HUES64 (cell line): Measurements from ENCODE around the gene HGFAC.

ENCODE experiments used
- H3K27ac ChIP-seq: 2 replicates; pipeline ENCODE4 v1.7.0; 2013; ENCODE audit warnings: low read depth, low read length, inconsistent platforms
- H3K27me3 ChIP-seq: 2 replicates; pipeline ENCODE4 v1.6.1; 2013; ENCODE audit warnings: mild to moderate bottlenecking, low read length; ENCODE audit not compliant: insufficient read depth
- H3K36me3 ChIP-seq: 2 replicates; pipeline ENCODE4 v1.6.1; 2013; ENCODE audit warnings: mild to moderate bottlenecking, low read length; ENCODE audit not compliant: insufficient read depth
- H3K4me1 ChIP-seq: 2 replicates; pipeline ENCODE4 v1.6.1; 2013; ENCODE audit warnings: mild to moderate bottlenecking, low read length, moderate library complexity; ENCODE audit not compliant: insufficient read depth
- H3K4me3 ChIP-seq: 2 replicates; pipeline ENCODE4 v1.5.1; 2013; ENCODE audit warnings: mild to moderate bottlenecking, low read length, moderate library complexity
- H3K9ac ChIP-seq: 2 replicates; pipeline ENCODE4 v1.6.1; 2013; ENCODE audit warnings: mild to moderate bottlenecking, low read depth, low read length
- H3K9me3 ChIP-seq: 2 replicates; pipeline ENCODE4 v1.6.1; 2013; ENCODE audit warnings: low read depth, low read length; ENCODE audit not compliant: insufficient read depth
- WGBS: fragments of 150-250, 120-280 bp; methylation state at CpG from one replicate; pipeline ENCODE4 v1.1.7; 2013; ENCODE audit warnings: missing lambda C conversion rate; 5-methylcytosine and 5-hydroxymethylcytosine counted together

Gene HGFAC

GRCh38 chr4:3496021-3496420 is 54.3 kb downstream of the HGFAC start:
- no peak overlapping the region for H3K27ac ChIP-seq
- no peaks in the 10 kb centered on the region for H3K36me3 ChIP-seq
- H3K4me1 ChIP-seq: peaks cover 6% of the 10 kb centered on the region; the same call in 1 of the 2 replicates
- WGBS: 82% methylated on average over 14 of the region's 14 CpGs
- H3K27me3 ChIP-seq: peaks cover 69% of the 10 kb centered on the region
- no peak overlapping the region for H3K9ac ChIP-seq
- no peaks in the 10 kb centered on the region for H3K9me3 ChIP-seq
- H3K4me3 ChIP-seq: no peak overlapping the region

GRCh38 chr4:3497095-3497494 is 55.3 kb downstream of the HGFAC start:
- H3K27me3 ChIP-seq: peaks cover 59% of the 10 kb centered on the region
- no peak overlapping the region for H3K4me3 ChIP-seq
- 94% methylated on average over 6 of the region's 6 CpGs for WGBS
- H3K27ac ChIP-seq: no peak overlapping the region
- H3K4me1 ChIP-seq: peaks cover 6% of the 10 kb centered on the region; the same call in 1 of the 2 replicates
- no peaks in the 10 kb centered on the region for H3K9me3 ChIP-seq
- H3K36me3 ChIP-seq: no peaks in the 10 kb centered on the region
- H3K9ac ChIP-seq: no peak overlapping the region

GRCh38 chr4:3497523-3498389 is 56.0 kb downstream of the HGFAC start:
- no peaks in the 10 kb centered on the region for H3K9me3 ChIP-seq
- H3K36me3 ChIP-seq: 0 out of 2 replicates have a peak, but pooled peaks cover 5% of the 10 kb centered on the region
- H3K27me3 ChIP-seq: peaks cover 52% of the 10 kb centered on the region
- H3K4me1 ChIP-seq: peaks cover 6% of the 10 kb centered on the region; the same call in 1 of the 2 replicates
- no peak overlapping the region for H3K27ac ChIP-seq
- H3K4me3 ChIP-seq: no peak overlapping the region
- H3K9ac ChIP-seq: no peak overlapping the region
- WGBS: 84% methylated on average over 24 of the region's 24 CpGs

- Histone ChIP-seq H3K4me1 (peaks cover 6% of the 10 kb centered on the region; the same call in 1 of the 2 replicates), H3K27me3 (peaks cover 46% of the 10 kb centered on the region), H3K36me3 (peaks cover 8% of the 10 kb centered on the region; the same call in 1 of the 2 replicates), H3K4me3 (no peak overlapping the region), H3K27ac (no peak overlapping the region), H3K9me3 (no peaks in the 10 kb centered on the region), H3K9ac (no peak overlapping the region)
- WGBS: 89% methylated on average over 11 of the region's 11 CpGs
Observed at GRCh38 chr4:3498407-3498806, 56.6 kb downstream of the HGFAC start.
